ENCODE measurements around the gene NELFE. TPM values are rescaled to one million over a fixed set of nuclear protein-coding genes. Genes with fewer than 3 reads are reported as not detected.

The NELFE gene
- total RNA-seq, 2 donors from 2014 or later, result 88.9 to 94.0 TPM

DNA sequence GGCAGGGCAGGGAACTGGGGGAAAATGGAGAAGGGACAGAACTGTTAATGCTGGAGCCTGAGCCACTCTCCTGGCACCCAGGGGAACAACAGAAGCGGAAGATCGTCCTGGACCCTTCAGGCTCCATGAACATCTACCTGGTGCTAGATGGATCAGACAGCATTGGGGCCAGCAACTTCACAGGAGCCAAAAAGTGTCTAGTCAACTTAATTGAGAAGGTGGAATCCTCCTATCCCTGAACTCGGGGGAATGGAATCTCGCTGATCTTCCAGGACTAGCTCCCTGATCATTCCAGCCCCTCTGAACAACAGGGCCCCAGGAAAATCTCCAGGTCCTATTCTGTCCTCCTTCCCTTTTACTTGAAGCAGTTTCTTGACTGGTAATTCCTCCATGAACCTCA, 10.9 kb downstream of the NELFE start:
- H3K27ac ChIP-seq, result no peak overlapping the region
- H3K4me3 ChIP-seq, result no peak overlapping the region
- intact Hi-C loops (cut with DNase I), result loop anchor here (5.0 kb wide), 1 partner anchor 266 kb away; the partner anchor contains the start of gene LY6G5C
- H3K9me3 ChIP-seq, result no peaks in the 10 kb centered on the region
- peaks cover 0 to 1% of the 10 kb centered on the region in 2 donors for H3K36me3 ChIP-seq
- H3K4me1 ChIP-seq (replicated peaks), result peaks cover 13% of the 10 kb centered on the region
- WGBS, result 87% methylated on average over 4 of the region's 4 CpGs
- DNase-seq (ENCODE audit: low spot score), result no peak
- TF ChIP-seq, protein P1, sequence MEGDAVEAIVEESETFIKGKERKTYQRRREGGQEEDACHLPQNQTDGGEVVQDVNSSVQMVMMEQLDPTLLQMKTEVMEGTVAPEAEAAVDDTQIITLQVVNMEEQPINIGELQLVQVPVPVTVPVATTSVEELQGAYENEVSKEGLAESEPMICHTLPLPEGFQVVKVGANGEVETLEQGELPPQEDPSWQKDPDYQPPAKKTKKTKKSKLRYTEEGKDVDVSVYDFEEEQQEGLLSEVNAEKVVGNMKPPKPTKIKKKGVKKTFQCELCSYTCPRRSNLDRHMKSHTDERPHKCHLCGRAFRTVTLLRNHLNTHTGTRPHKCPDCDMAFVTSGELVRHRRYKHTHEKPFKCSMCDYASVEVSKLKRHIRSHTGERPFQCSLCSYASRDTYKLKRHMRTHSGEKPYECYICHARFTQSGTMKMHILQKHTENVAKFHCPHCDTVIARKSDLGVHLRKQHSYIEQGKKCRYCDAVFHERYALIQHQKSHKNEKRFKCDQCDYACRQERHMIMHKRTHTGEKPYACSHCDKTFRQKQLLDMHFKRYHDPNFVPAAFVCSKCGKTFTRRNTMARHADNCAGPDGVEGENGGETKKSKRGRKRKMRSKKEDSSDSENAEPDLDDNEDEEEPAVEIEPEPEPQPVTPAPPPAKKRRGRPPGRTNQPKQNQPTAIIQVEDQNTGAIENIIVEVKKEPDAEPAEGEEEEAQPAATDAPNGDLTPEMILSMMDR (IDR thresholded peaks at IDR 0.05), result no peak
- TF ChIP-seq POLR2AphosphoS5 (IDR thresholded peaks at IDR 0.05), result no peak
- no peak for TF ChIP-seq POLR2A (IDR thresholded peaks at IDR 0.05)
- no peaks in the 10 kb centered on the region for H3K27me3 ChIP-seq (replicated peaks; ENCODE audit: insufficient read depth)

DNA sequence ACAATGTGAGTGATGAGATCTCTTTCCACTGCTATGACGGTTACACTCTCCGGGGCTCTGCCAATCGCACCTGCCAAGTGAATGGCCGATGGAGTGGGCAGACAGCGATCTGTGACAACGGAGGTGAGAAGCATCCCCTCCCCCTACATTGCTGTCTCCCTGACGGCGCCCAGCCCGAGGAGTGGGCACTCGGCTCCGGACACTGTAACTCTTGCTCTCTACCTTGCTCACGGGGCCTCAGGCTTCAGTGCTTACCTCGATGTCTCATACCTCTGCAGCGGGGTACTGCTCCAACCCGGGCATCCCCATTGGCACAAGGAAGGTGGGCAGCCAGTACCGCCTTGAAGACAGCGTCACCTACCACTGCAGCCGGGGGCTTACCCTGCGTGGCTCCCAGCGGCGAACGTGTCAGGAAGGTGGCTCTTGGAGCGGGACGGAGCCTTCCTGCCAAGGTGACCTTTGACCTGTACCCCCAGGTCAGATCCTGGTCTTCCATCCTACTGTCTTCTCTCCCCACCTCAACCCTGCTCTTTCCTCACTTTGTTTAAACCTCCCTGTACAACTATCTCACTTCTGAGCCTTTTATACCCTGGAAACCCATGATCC, 11.6 kb downstream of the NELFE start:
- DNase-seq (ENCODE audit: low spot score), result no peak
- Histone ChIP-seq H3K4me1 (replicated peaks) (peaks cover 13% of the 10 kb centered on the region), H3K27ac (no peak overlapping the region), H3K27me3 (replicated peaks; ENCODE audit: insufficient read depth) (no peaks in the 10 kb centered on the region), H3K9me3 (no peaks in the 10 kb centered on the region), H3K36me3 (no peaks in the 10 kb centered on the region), H3K4me3 (no peak overlapping the region)
- intact Hi-C loops (cut with DNase I), result loop anchor here (5.0 kb wide), 1 partner anchor 265 kb away; the partner anchor contains the start of gene LY6G5C
- TF ChIP-seq POLR2A (IDR thresholded peaks at IDR 0.05), result no peak
- no peak for TF ChIP-seq POLR2AphosphoS5 (IDR thresholded peaks at IDR 0.05)
- TF ChIP-seq, protein P1 (IDR thresholded peaks at IDR 0.05), result no peak
- WGBS, result 83% methylated on average over 24 of the region's 24 CpGs

DNA sequence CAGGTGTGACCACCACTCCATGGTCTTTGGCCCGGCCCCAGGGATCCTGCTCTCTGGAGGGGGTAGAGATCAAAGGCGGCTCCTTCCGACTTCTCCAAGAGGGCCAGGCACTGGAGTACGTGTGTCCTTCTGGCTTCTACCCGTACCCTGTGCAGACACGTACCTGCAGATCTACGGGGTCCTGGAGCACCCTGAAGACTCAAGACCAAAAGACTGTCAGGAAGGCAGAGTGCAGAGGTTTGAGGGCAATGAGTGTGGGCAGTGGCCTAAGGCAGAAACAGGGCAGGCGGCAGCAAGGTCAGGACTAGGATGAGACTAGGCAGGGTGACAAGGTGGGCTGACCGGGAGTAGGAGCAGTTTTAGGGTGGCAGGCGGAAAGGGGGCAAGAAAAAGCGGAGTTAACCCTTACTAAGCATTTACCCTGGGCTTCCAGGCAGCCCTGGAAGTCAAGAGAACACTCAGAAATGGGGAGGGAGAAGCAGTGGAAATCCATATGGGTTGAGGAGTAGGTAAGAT, 12.3 kb downstream of the NELFE start:
- intact Hi-C loops (cut with DNase I), result loop anchor here (5.0 kb wide), 1 partner anchor 264 kb away; the partner anchor contains the start of gene LY6G5C
- no peak overlapping the region for H3K4me3 ChIP-seq
- H3K9me3 ChIP-seq, result no peaks in the 10 kb centered on the region
- H3K27ac ChIP-seq, result peak overlapping the region; percentile 84 to 85
- no peak for TF ChIP-seq POLR2AphosphoS5 (IDR thresholded peaks at IDR 0.05)
- no peak for TF ChIP-seq POLR2A (IDR thresholded peaks at IDR 0.05)
- WGBS, result 81% methylated on average over 11 of the region's 11 CpGs
- no peaks in the 10 kb centered on the region for H3K27me3 ChIP-seq (replicated peaks; ENCODE audit: insufficient read depth)
- no peaks in the 10 kb centered on the region for H3K36me3 ChIP-seq
- DNase-seq (ENCODE audit: low spot score), result no peak
- peaks cover 13% of the 10 kb centered on the region for H3K4me1 ChIP-seq (replicated peaks)

DNA sequence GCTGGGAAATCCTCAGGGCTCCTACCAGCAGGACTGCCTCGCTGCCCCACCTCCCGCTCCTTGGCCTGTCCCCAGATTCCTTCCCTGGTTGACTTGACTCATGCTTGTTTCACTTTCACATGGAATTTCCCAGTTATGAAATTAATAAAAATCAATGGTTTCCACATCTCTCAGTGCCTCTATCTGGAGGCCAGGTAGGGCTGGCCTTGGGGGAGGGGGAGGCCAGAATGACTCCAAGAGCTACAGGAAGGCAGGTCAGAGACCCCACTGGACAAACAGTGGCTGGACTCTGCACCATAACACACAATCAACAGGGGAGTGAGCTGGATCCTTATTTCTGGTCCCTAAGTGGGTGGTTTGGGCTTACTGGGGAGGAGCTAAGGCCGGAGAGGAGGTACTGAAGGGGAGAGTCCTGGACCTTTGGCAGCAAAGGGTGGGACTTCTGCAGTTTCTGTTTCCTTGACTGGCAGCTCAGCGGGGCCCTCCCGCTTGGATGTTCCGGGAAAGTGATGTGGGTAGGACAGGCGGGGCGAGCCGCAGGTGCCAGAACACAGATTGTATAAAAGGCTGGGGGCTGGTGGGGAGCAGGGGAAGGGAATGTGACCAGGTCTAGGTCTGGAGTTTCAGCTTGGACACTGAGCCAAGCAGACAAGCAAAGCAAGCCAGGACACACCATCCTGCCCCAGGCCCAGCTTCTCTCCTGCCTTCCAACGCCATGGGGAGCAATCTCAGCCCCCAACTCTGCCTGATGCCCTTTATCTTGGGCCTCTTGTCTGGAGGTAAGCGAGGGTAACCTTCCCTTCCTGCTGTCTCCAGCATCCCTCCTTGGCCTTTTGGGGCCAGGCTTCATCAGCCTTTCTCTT, 13.0 kb downstream of the NELFE start, which contains the start of gene CFB:
TSS of gene CFB (plus strand) at position 589 of the 863 bp plus-strand sequence. CDS start at position 716, 127 bp downstream.
- H3K9me3 ChIP-seq, result no peaks in the 10 kb centered on the region
- WGBS, result 33% methylated on average over 11 of the region's 11 CpGs
- intact Hi-C loops (cut with DNase I), result loop anchor here (5.0 kb wide), 1 partner anchor 263 kb away; the partner anchor contains the start of gene LY6G5C
- DNase-seq (ENCODE audit: low spot score), result peak; percentile 83
- no peaks in the 10 kb centered on the region for H3K36me3 ChIP-seq
- TF ChIP-seq, protein P1 (IDR thresholded peaks at IDR 0.05), result peak in 1 of 4 experiments; percentile 3
- TF ChIP-seq POLR2AphosphoS5 (IDR thresholded peaks at IDR 0.05), result peak; percentile 75
- TF ChIP-seq POLR2A (IDR thresholded peaks at IDR 0.05), result peak; percentile 63
- peaks cover 13% of the 10 kb centered on the region for H3K4me1 ChIP-seq (replicated peaks)
- no peak within 1 kb of the TSS for H3K4me3 ChIP-seq
- peak within 1 kb of the TSS; percentile 84 to 85 for H3K27ac ChIP-seq
- no peaks in the 10 kb centered on the region for H3K27me3 ChIP-seq (replicated peaks; ENCODE audit: insufficient read depth)

- WGBS, result 68% methylated on average over 9 of the region's 9 CpGs
- intact Hi-C loops (cut with DNase I), result loop anchor here (5.0 kb wide), 1 partner anchor 263 kb away; the partner anchor contains the start of gene LY6G5C
- no peaks in the 10 kb centered on the region for H3K9me3 ChIP-seq
- no peaks in the 10 kb centered on the region for H3K36me3 ChIP-seq
- peak overlapping the region; percentile 84 to 85 for H3K27ac ChIP-seq
- H3K4me1 ChIP-seq (replicated peaks), result peaks cover 13% of the 10 kb centered on the region
- DNase-seq (ENCODE audit: low spot score), result no peak
- no peak overlapping the region for H3K4me3 ChIP-seq
- no peak for TF ChIP-seq POLR2A (IDR thresholded peaks at IDR 0.05)
- TF ChIP-seq, protein P1 (IDR thresholded peaks at IDR 0.05), result no peak
- TF ChIP-seq POLR2AphosphoS5 (IDR thresholded peaks at IDR 0.05), result no peak
- H3K27me3 ChIP-seq (replicated peaks; ENCODE audit: insufficient read depth), result no peaks in the 10 kb centered on the region
Observed at GRCh38 chr6:31945154-31945506, 13.6 kb downstream of the NELFE start.
